CD14-positive monocyte (primary cell): Measurements from ENCODE around the gene SH3RF3. TPM values are rescaled to one million over a fixed set of nuclear protein-coding genes. Genes with fewer than 3 reads are reported as not detected.

ENCODE experiments used
- DNase-seq, 3 donors: peaks; one replicate each; pipeline ENCODE4 v3.0.0-alpha.2; 2011 to 2022
- H2AFZ ChIP-seq: 2 replicates; pipeline ENCODE4 v1.6.0; 2012; ENCODE audit warnings: mild to moderate bottlenecking, low read depth, low read length, inconsistent platforms; ENCODE audit not compliant: insufficient read depth, poor library complexity, severe bottlenecking
- H3K27ac ChIP-seq, 2 donors: 1 replicate in 1 of 2; 2 replicates in 1 of 2; pipeline ENCODE4 v1.5.1; 2012 to 2013; ENCODE audit warnings: low read length in 2 of 2, control low read depth in 1 of 2, inconsistent platforms in 1 of 2, low read depth in 1 of 2, mild to moderate bottlenecking in 1 of 2
- H3K27me3 ChIP-seq, 2 donors: one replicate each; pipeline versions ENCODE4 v1.6.0 to v1.6.1; 2011 to 2013; ENCODE audit warnings: low read length in 2 of 2; ENCODE audit not compliant: control insufficient read depth in 2 of 2, insufficient read depth in 2 of 2
- H3K36me3 ChIP-seq, 2 donors: replicated peaks in 1 of 2; 1 replicate in 1 of 2; 2 replicates in 1 of 2; pipeline versions ENCODE4 v1.5.1 to v1.6.1; 2012 to 2013; ENCODE audit warnings: low read length in 2 of 2, control low read depth in 1 of 2, inconsistent platforms in 1 of 2, mild to moderate bottlenecking in 1 of 2; ENCODE audit not compliant: insufficient read depth in 2 of 2, control insufficient read depth in 1 of 2
- H3K4me1 ChIP-seq, 2 donors: 1 replicate in 1 of 2; 2 replicates in 1 of 2; pipeline versions ENCODE4 v1.5.1 to v1.6.1; 2012 to 2013; ENCODE audit warnings: low read length in 2 of 2, control low read depth in 1 of 2, inconsistent platforms in 1 of 2, mild to moderate bottlenecking in 1 of 2, moderate library complexity in 1 of 2; ENCODE audit not compliant: insufficient read depth in 2 of 2, control insufficient read depth in 1 of 2
- H3K4me2 ChIP-seq: replicated peaks from 2 replicates; pipeline ENCODE3; 2012; ENCODE audit warnings: low read length, moderate library complexity, mild to moderate bottlenecking; ENCODE audit not compliant: poor library complexity, severe bottlenecking; ENCODE audit errors: extremely low read depth
- H3K4me3 ChIP-seq, 3 experiments: fragments of 200-600 bp in 1 of 3; sonication (generic) in 1 of 3; replicated peaks in 1 of 3; 1 replicate in 2 of 3; 2 replicates in 1 of 3; pipeline ENCODE4 v1.5.1; 2011 to 2013; ENCODE audit warnings: low read length in 3 of 3, mild to moderate bottlenecking in 3 of 3, control low read depth in 2 of 3, low read depth in 2 of 3, inconsistent platforms in 1 of 3, moderate library complexity in 1 of 3
- H3K79me2 ChIP-seq: 2 replicates; pipeline ENCODE4 v1.6.0; 2012; ENCODE audit warnings: mild to moderate bottlenecking, control low read depth, inconsistent platforms, low read length, moderate library complexity; ENCODE audit not compliant: insufficient read depth
- H3K9ac ChIP-seq: 2 replicates; pipeline ENCODE4 v1.6.0; 2017; ENCODE audit warnings: low read length, mild to moderate bottlenecking; ENCODE audit not compliant: insufficient read depth, poor library complexity, severe bottlenecking
- H3K9me3 ChIP-seq, 2 donors: replicated peaks in 1 of 2; 1 replicate in 1 of 2; 2 replicates in 1 of 2; pipeline versions ENCODE4 v1.5.1 to v1.6.1; 2012 to 2013; ENCODE audit warnings: low read length in 2 of 2, control low read depth in 1 of 2; ENCODE audit not compliant: control insufficient read depth in 1 of 2, insufficient read depth in 1 of 2
- H4K20me1 ChIP-seq: 2 replicates; pipeline ENCODE4 v1.6.0; 2012; ENCODE audit warnings: mild to moderate bottlenecking, low read length, control low read depth, moderate library complexity; ENCODE audit not compliant: insufficient read depth
- H3K27ac Mint-ChIP-seq, 7 donors: one replicate each; pipeline ENCODE4 v1.8.0; 2020; ENCODE audit warnings: mild to moderate bottlenecking in 7 of 7, mixed read lengths in 7 of 7, moderate library complexity in 6 of 7, inconsistent platforms in 2 of 7
- H3K27me3 Mint-ChIP-seq, 3 donors: one replicate each; pipeline ENCODE4 v1.8.0; 2021 to 2022; ENCODE audit warnings: low read depth in 3 of 3, mild to moderate bottlenecking in 3 of 3, mixed read lengths in 3 of 3, moderate library complexity in 3 of 3, inconsistent platforms in 1 of 3
- H3K36me3 Mint-ChIP-seq, 2 donors: one replicate each; pipeline ENCODE4 v1.8.0; 2020; ENCODE audit warnings: mixed read lengths in 2 of 2, inconsistent platforms in 1 of 2, mild to moderate bottlenecking in 1 of 2
- H3K4me1 Mint-ChIP-seq: one replicate; pipeline ENCODE4 v1.8.0; 2020; ENCODE audit warnings: mild to moderate bottlenecking, mixed read lengths
- H3K4me3 Mint-ChIP-seq, 2 donors: one replicate each; pipeline ENCODE4 v1.8.0; 2020; ENCODE audit warnings: mild to moderate bottlenecking in 2 of 2, mixed read lengths in 2 of 2, moderate library complexity in 1 of 2
- H3K9me3 Mint-ChIP-seq, 7 donors: one replicate each; pipeline ENCODE4 v1.8.0; 2020 to 2022; ENCODE audit warnings: mixed read lengths in 7 of 7, mild to moderate bottlenecking in 6 of 7, moderate library complexity in 6 of 7, inconsistent platforms in 2 of 7
- WGBS: methylation state at CpG from one replicate; pipeline ENCODE4 v1.1.5; 2013; ENCODE audit warnings: missing lambda C conversion rate; ENCODE audit not compliant: insufficient coverage; 5-methylcytosine and 5-hydroxymethylcytosine counted together
- intact Hi-C, 2 donors: fragments of 100-400 bp; cut with micrococcal nuclease; formaldehyde crosslinking; loops; one replicate each; pipeline versions ENCODE4 v1.15.0 to v1.15.1; 2023
- polyA plus RNA-seq, 3 donors: library from polyadenylated mRNA; depleted of rRNA in 1 of 3; unstranded in 2 of 3; stranded (reverse) in 1 of 3; fragments of 300-500 nt in 2 of 3; fragments of >200 nt in 1 of 3; fragmentation: Illumina TruSeq in 2 of 3; gene quantifications; 1 replicate in 2 of 3; 2 replicates in 1 of 3; pipeline ENCODE4 v1.2.3, GENCODE V29; 2012 to 2021
- TF ChIP-seq, protein P1 (sequence below): fragments of 200-600 bp; IDR thresholded peaks from one replicate; pipeline ENCODE4 v1.8.0; 2022; ENCODE audit warnings: antibody characterized with exemption, mild to moderate bottlenecking

SH3RF3 gene
- polyA plus RNA-seq, 3 donors = 0.25 to 0.75 (median 0.34) TPM

DNA sequence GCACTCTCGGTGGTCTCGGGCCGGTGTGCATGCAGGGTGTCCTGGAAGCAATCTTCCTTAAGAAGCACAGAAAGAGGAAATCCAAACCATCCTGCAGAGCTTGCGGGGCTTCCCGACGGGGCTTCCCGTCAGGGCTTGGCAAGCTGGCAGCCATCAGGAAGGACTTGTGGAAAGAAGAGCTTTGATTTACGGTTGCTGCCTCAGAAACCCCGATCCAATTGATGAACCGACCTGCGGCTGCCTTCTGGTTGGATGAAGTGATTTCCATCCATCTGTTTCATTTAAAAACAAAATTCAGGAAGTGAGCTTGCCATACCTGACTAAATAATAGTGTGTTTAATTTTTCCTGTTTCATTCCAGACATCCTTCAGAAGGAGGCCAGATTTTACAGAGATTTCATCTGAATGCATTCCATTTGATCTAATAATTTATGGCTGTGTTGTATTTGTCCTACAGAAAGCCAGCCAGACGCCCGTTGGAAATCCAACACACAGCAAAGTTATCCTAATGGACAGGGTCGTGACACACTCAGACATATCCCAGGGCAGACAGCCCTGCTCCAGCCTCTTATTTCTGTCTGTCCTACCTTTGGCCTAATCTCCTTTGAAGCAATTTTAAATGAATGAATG is 343.4 kb downstream of the SH3RF3 start:
- H3K79me2 ChIP-seq = no peaks in the 10 kb centered on the region
- intact Hi-C loops = no loop called here
- H2AFZ ChIP-seq = no peak overlapping the region
- no peaks in the 10 kb centered on the region for H3K27me3 ChIP-seq
- Mint-ChIP-seq H3K4me3 (no peak overlapping the region), H3K4me1 (peaks cover 4% of the 10 kb centered on the region), H3K27ac (peak overlapping the region in 1 of 7 donors; percentile 65), H3K27me3 (peaks cover 2 to 4% (median 2%) of the 10 kb centered on the region in 3 donors), H3K9me3 (peaks cover 2 to 14% (median 11%) of the 10 kb centered on the region in 7 donors), H3K36me3 (no peaks in the 10 kb centered on the region)
- no peaks in the 10 kb centered on the region for H4K20me1 ChIP-seq
- no peaks in the 10 kb centered on the region for H3K4me1 ChIP-seq
- H3K4me2 ChIP-seq = no peak overlapping the region
- no peaks in the 10 kb centered on the region for H3K36me3 ChIP-seq
- H3K9me3 ChIP-seq = peaks cover 3 to 11% of the 10 kb centered on the region in 2 donors
- WGBS = 92% methylated on average over 10 of the region's 14 CpGs
- TF ChIP-seq, protein P1, sequence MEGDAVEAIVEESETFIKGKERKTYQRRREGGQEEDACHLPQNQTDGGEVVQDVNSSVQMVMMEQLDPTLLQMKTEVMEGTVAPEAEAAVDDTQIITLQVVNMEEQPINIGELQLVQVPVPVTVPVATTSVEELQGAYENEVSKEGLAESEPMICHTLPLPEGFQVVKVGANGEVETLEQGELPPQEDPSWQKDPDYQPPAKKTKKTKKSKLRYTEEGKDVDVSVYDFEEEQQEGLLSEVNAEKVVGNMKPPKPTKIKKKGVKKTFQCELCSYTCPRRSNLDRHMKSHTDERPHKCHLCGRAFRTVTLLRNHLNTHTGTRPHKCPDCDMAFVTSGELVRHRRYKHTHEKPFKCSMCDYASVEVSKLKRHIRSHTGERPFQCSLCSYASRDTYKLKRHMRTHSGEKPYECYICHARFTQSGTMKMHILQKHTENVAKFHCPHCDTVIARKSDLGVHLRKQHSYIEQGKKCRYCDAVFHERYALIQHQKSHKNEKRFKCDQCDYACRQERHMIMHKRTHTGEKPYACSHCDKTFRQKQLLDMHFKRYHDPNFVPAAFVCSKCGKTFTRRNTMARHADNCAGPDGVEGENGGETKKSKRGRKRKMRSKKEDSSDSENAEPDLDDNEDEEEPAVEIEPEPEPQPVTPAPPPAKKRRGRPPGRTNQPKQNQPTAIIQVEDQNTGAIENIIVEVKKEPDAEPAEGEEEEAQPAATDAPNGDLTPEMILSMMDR = no peak
- no peak overlapping the region for H3K27ac ChIP-seq
- DNase-seq = no peak
- H3K4me3 ChIP-seq = no peak overlapping the region
- H3K9ac ChIP-seq = no peak overlapping the region

DNA sequence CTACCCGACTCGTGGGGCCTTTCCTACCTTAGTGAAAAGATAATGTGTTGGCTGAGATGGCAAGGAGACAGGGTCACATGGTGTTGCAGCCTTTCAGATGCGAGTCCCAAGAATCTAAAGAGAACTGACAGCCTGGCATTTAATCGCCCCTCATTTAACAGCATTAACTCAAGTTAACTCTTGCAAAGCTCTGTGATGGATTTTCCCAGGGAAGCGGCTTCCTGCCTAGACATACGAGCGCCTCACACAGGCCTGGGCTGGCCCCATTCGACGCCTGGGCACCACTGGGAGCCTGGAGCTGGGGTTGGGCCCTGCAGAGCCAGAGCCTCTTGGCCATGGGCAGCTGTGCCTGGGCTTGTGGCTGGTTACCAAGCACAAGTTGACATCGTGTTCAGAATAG is 344.0 kb downstream of the SH3RF3 start:
- Histone ChIP-seq H2AFZ (no peak overlapping the region), H3K4me1 (no peaks in the 10 kb centered on the region), H3K9ac (no peak overlapping the region), H3K4me3 (no peak overlapping the region), H3K4me2 (no peak overlapping the region), H3K27me3 (no peaks in the 10 kb centered on the region), H3K9me3 (peaks cover 3 to 11% of the 10 kb centered on the region in 2 donors), H4K20me1 (no peaks in the 10 kb centered on the region), H3K79me2 (no peaks in the 10 kb centered on the region), H3K36me3 (no peaks in the 10 kb centered on the region), H3K27ac (no peak overlapping the region)
- Mint-ChIP-seq H3K9me3 (peaks cover 2 to 14% (median 11%) of the 10 kb centered on the region in 7 donors), H3K36me3 (no peaks in the 10 kb centered on the region), H3K27ac (no peak overlapping the region), H3K4me1 (peaks cover 4% of the 10 kb centered on the region), H3K4me3 (no peak overlapping the region), H3K27me3 (peaks cover 2 to 5% (median 2%) of the 10 kb centered on the region in 3 donors)
- intact Hi-C loops = no loop called here
- 94% methylated on average over 9 of the region's 10 CpGs for WGBS
- TF ChIP-seq, protein P1 = no peak
- DNase-seq = no peak
